Mesothelial cell of epicardium (in vitro differentiated cells): ENCODE results near the gene ANK3. TPM values are rescaled to one million over a fixed set of nuclear protein-coding genes. Genes with fewer than 3 reads are reported as not detected.

Experiments used
- DNase-seq, 2 experiments: peaks; one replicate each; pipeline ENCODE4 v3.0.0; 2021; ENCODE audit warnings: low spot score in 2 of 2; ENCODE audit not compliant: unreplicated experiment in 2 of 2
- H3K27ac Mint-ChIP-seq: 2 replicates; pipeline ENCODE4 v1.8.0; 2021; ENCODE audit warnings: mixed read lengths
- H3K27me3 Mint-ChIP-seq: 2 replicates; pipeline ENCODE4 v1.8.0; 2021; ENCODE audit warnings: low read depth, mixed read lengths
- H3K36me3 Mint-ChIP-seq: 2 replicates; pipeline ENCODE4 v1.8.0; 2021; ENCODE audit warnings: mixed read lengths
- H3K4me1 Mint-ChIP-seq: 2 replicates; pipeline ENCODE4 v1.8.0; 2021; ENCODE audit warnings: mixed read lengths
- H3K4me3 Mint-ChIP-seq: 2 replicates; pipeline ENCODE4 v1.8.0; 2021; ENCODE audit warnings: mild to moderate bottlenecking, moderate library complexity, mixed read lengths
- H3K9me3 Mint-ChIP-seq: 2 replicates; pipeline ENCODE4 v1.8.0; 2021; ENCODE audit warnings: mixed read lengths
- CTCF ChIP-seq: fragments of 200-600 bp; sonication (generic); IDR thresholded peaks from one replicate; pipeline ENCODE4 v1.5.0; 2021; ENCODE audit warnings: antibody characterized with exemption; ENCODE audit not compliant: unreplicated experiment
- total RNA-seq: library from RNA; stranded (reverse); gene quantifications from 3 replicates; pipeline ENCODE4 v1.2.1, GENCODE V29; 2021

Gene ANK3
- total RNA-seq, 1 donor from 2014 or later: 242 TPM

- Mint-ChIP-seq H3K27me3 (no peaks in the 10 kb centered on the region), H3K4me3 (no peak overlapping the region), H3K4me1 (peaks cover 75% of the 10 kb centered on the region), H3K27ac (peak overlapping the region; percentile 92), H3K9me3 (no peaks in the 10 kb centered on the region), H3K36me3 (no peaks in the 10 kb centered on the region)
- DNase-seq: no peak
- no peak for TF ChIP-seq CTCF
These were observed 77.9 kb downstream of the ANK3 start for GRCh38 chr10:60311821-60312220.

GRCh38 chr10:60310740-60311139 lies 78.9 kb downstream of the ANK3 start:
- TF ChIP-seq CTCF: no peak
- no peak overlapping the region for H3K4me3 Mint-ChIP-seq

GRCh38 chr10:60309891-60310290 lies 79.8 kb downstream of the ANK3 start:
- H3K36me3 Mint-ChIP-seq: peaks cover 2% of the 10 kb centered on the region
- H3K27me3 Mint-ChIP-seq: no peaks in the 10 kb centered on the region
- DNase-seq: no peak
- no peaks in the 10 kb centered on the region for H3K9me3 Mint-ChIP-seq
- no peak overlapping the region for H3K4me3 Mint-ChIP-seq
- peaks cover 73% of the 10 kb centered on the region for H3K4me1 Mint-ChIP-seq
- H3K27ac Mint-ChIP-seq: peak overlapping the region; percentile 84
- TF ChIP-seq CTCF: no peak

More at GRCh38 chr10:60310740-60311139, 78.9 kb downstream of the ANK3 start:
- Mint-ChIP-seq H3K27ac (peak overlapping the region; percentile 92), H3K9me3 (no peaks in the 10 kb centered on the region), H3K36me3 (peaks cover 2% of the 10 kb centered on the region), H3K4me1 (peaks cover 71% of the 10 kb centered on the region), H3K27me3 (no peaks in the 10 kb centered on the region)
- no peak for DNase-seq

- no peak for DNase-seq
These were observed 80.3 kb downstream of the ANK3 start for GRCh38 chr10:60309371-60309770.

GRCh38 chr10:60305380-60305892 lies 84.2 kb downstream of the ANK3 start:
- no peak for DNase-seq
- Mint-ChIP-seq H3K9me3 (peaks cover 6% of the 10 kb centered on the region), H3K27me3 (no peaks in the 10 kb centered on the region), H3K36me3 (peaks cover 8% of the 10 kb centered on the region), H3K4me3 (no peak overlapping the region), H3K4me1 (peaks cover 42% of the 10 kb centered on the region), H3K27ac (peak overlapping the region; percentile 79)
- TF ChIP-seq CTCF: no peak

More at GRCh38 chr10:60309371-60309770, 80.3 kb downstream of the ANK3 start:
- Mint-ChIP-seq H3K36me3 (peaks cover 2% of the 10 kb centered on the region), H3K4me1 (peaks cover 71% of the 10 kb centered on the region), H3K9me3 (no peaks in the 10 kb centered on the region), H3K27ac (peak overlapping the region; percentile 86), H3K27me3 (no peaks in the 10 kb centered on the region), H3K4me3 (no peak overlapping the region)
- TF ChIP-seq CTCF: no peak
